A204.1 (cell line): ENCODE measurements around the gene FHL1.
"Not testable (repeated sequence)": the region's sequence is repeated elsewhere in the genome, so short reads cannot be mapped to it uniquely, and the experiment has no call there.

Experiments used
- FAIRE-seq: peaks from 2 replicates; lab custom pipeline; 2012; peaks lifted over from hg19 to GRCh38; lab: Jason Lieb, UNC

FHL1 gene

GRCh38 chrX:136209016-136209738, 61.8 kb downstream of the FHL1 start:
- FAIRE-seq: no peak

GRCh38 chrX:136209751-136210150, 62.4 kb downstream of the FHL1 start:
- FAIRE-seq: no peak

- FAIRE-seq: no peak
Observed at GRCh38 chrX:136210243-136210642, 62.9 kb downstream of the FHL1 start.

- no peak for FAIRE-seq
Observed at GRCh38 chrX:136210806-136211205, 63.5 kb downstream of the FHL1 start.

GRCh38 chrX:136211766-136212556, 64.6 kb downstream of the FHL1 start:
- FAIRE-seq: no peak

GRCh38 chrX:136212557-136213111, 65.3 kb downstream of the FHL1 start:
- FAIRE-seq: no peak

GRCh38 chrX:136214551-136214950, 67.2 kb downstream of the FHL1 start:
- no peak for FAIRE-seq

- no peak for FAIRE-seq
Observed at GRCh38 chrX:136215559-136215958, 68.2 kb downstream of the FHL1 start.

- no peak for FAIRE-seq
Observed at GRCh38 chrX:136219893-136220292, 72.6 kb downstream of the FHL1 start.

GRCh38 chrX:136220540-136220939, 73.2 kb downstream of the FHL1 start:
- FAIRE-seq: no peak

GRCh38 chrX:136220951-136221350, 73.6 kb downstream of the FHL1 start:
- FAIRE-seq: no peak

- no peak for FAIRE-seq
Observed at GRCh38 chrX:136221851-136222513, 74.6 kb downstream of the FHL1 start.

- FAIRE-seq: no peak
Observed at GRCh38 chrX:136227074-136227473, 79.7 kb downstream of the FHL1 start.

GRCh38 chrX:136227948-136228838, 80.9 kb downstream of the FHL1 start:
- no peak for FAIRE-seq

- FAIRE-seq: no peak
Observed at GRCh38 chrX:136228839-136229207, 81.5 kb downstream of the FHL1 start.

GRCh38 chrX:136237074-136237473, 89.7 kb downstream of the FHL1 start:
- FAIRE-seq: no peak

GRCh38 chrX:136237849-136238248, 90.5 kb downstream of the FHL1 start:
- not testable (repeated sequence) for FAIRE-seq

- FAIRE-seq: no peak
Observed at GRCh38 chrX:136246201-136246600, 98.9 kb downstream of the FHL1 start.

GRCh38 chrX:136250191-136251040, 103.1 kb downstream of the FHL1 start:
- no peak for FAIRE-seq

- FAIRE-seq: no peak
Observed at GRCh38 chrX:136251041-136251991, 104.0 kb downstream of the FHL1 start, which contains the start of gene MAP7D3. TSS of gene MAP7D3 (minus strand) at chrX:136251400. CDS start at chrX:136251358, 42 bp downstream.
